ENCODE data around the gene MACF1. TPM values are rescaled to one million over a fixed set of nuclear protein-coding genes. Genes with fewer than 3 reads are reported as not detected.

Gene MACF1
- total RNA-seq, 1 experiment from 2014 or later, result 190 TPM

DNA sequence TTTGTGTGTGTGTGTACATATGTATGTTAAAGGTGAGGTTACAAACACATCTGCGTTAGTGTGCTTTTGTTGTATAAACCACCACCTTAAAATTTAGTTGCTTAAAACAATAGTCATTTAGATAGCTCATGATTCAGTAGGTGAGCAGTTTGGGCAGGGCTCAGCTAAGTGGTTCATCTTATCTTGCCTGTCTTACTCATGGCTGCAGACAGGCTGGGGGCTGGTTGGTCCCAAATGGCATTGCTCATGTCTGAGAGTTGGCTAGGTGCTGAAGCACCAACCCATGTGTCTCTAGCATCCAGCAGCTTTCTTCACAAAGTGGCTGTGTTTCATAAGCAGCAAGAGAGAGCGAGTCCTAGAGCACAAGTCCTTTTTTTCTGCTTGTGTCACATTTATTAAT, 91.4 kb downstream of the MACF1 start:
- no peak overlapping the region for H3K4me2 ChIP-seq (ENCODE audit: insufficient read depth, insufficient read length, low read length)
- no peaks in the 10 kb centered on the region for H3K27me3 Mint-ChIP-seq (ENCODE audit: low read depth)
- H4K20me1 ChIP-seq (ENCODE audit: control insufficient read depth, insufficient read depth, insufficient read length), result no peaks in the 10 kb centered on the region
- H3K4me1 Mint-ChIP-seq, result no peaks in the 10 kb centered on the region
- no peak overlapping the region for H3K4me3 Mint-ChIP-seq
- no peaks in the 10 kb centered on the region for H3K9me3 Mint-ChIP-seq
- no peak overlapping the region for H2AK5ac ChIP-seq (ENCODE audit: insufficient read length, low read length)
- no peak overlapping the region for H3T11ph ChIP-seq (ENCODE audit: low read length)
- H3K27ac ChIP-seq (ENCODE audit: insufficient read length, low read depth, low read length), result no peak overlapping the region
- no peaks in the 10 kb centered on the region for H3K9me3 ChIP-seq (ENCODE audit: control insufficient read depth, low read depth, low read length)
- H3K36me3 Mint-ChIP-seq (ENCODE audit: insufficient read depth in 1 of 3, low read depth in 3 of 3), result peaks cover 48 to 87% (median 86%) of the 10 kb centered on the region in 3 experiments
- H3K4ac ChIP-seq (ENCODE audit: low read depth, low read length), result no peak overlapping the region
- H2AFZ ChIP-seq (ENCODE audit: low read length), result no peak overlapping the region
- H2BK15ac ChIP-seq (ENCODE audit: low read depth, low read length), result no peak overlapping the region
- H2BK20ac ChIP-seq (ENCODE audit: low read depth, low read length, poor library complexity, severe bottlenecking), result no peak overlapping the region
- no peaks in the 10 kb centered on the region for H3K79me1 ChIP-seq (ENCODE audit: insufficient read depth, low read depth, low read length, poor library complexity, severe bottlenecking)
- no peak overlapping the region for H3K27ac Mint-ChIP-seq
- H2BK5ac ChIP-seq (ENCODE audit: insufficient read length, low read length), result no peak overlapping the region
- DNase-seq, result no peak
- no peaks in the 10 kb centered on the region for H3K23me2 ChIP-seq (ENCODE audit: insufficient read length, low read depth, low read length, poor library complexity, severe bottlenecking)
- no peak overlapping the region for H3K18ac ChIP-seq (ENCODE audit: insufficient read length, low read depth, low read length)
- no peak overlapping the region for H4K8ac ChIP-seq (replicated peaks; ENCODE audit: insufficient read length, low read depth, low read length)
- no CpG with 5 or more reads among the region's 2 CpGs for WGBS (ENCODE audit: extremely low coverage, insufficient read length, low lambda C conversion rate)
- H3K4me1 ChIP-seq (ENCODE audit: insufficient read depth, low read length), result no peaks in the 10 kb centered on the region
- no peak overlapping the region for H3K23ac ChIP-seq (ENCODE audit: insufficient read length, low read depth, low read length)
- H2BK12ac ChIP-seq (ENCODE audit: insufficient read length, low read depth, low read length), result no peak overlapping the region
- no peak overlapping the region for H2BK120ac ChIP-seq (ENCODE audit: low read depth, low read length, poor library complexity, severe bottlenecking)
- H3K79me2 ChIP-seq (ENCODE audit: insufficient read depth, low read length), result no peaks in the 10 kb centered on the region
- H3K56ac ChIP-seq (ENCODE audit: insufficient read length, low read depth, low read length), result no peak overlapping the region
- TF ChIP-seq, protein P1, sequence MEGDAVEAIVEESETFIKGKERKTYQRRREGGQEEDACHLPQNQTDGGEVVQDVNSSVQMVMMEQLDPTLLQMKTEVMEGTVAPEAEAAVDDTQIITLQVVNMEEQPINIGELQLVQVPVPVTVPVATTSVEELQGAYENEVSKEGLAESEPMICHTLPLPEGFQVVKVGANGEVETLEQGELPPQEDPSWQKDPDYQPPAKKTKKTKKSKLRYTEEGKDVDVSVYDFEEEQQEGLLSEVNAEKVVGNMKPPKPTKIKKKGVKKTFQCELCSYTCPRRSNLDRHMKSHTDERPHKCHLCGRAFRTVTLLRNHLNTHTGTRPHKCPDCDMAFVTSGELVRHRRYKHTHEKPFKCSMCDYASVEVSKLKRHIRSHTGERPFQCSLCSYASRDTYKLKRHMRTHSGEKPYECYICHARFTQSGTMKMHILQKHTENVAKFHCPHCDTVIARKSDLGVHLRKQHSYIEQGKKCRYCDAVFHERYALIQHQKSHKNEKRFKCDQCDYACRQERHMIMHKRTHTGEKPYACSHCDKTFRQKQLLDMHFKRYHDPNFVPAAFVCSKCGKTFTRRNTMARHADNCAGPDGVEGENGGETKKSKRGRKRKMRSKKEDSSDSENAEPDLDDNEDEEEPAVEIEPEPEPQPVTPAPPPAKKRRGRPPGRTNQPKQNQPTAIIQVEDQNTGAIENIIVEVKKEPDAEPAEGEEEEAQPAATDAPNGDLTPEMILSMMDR (conservative IDR thresholded peaks at IDR 0.05), result no peak
- no peak overlapping the region for H4K91ac ChIP-seq (ENCODE audit: insufficient read length, low read depth, low read length)
- H3K9ac ChIP-seq (ENCODE audit: extremely low read depth, insufficient read length, low read length), result no peak overlapping the region
- no peak overlapping the region for H3K14ac ChIP-seq (ENCODE audit: insufficient read depth, low read length)
- no peaks in the 10 kb centered on the region for H3K27me3 ChIP-seq (ENCODE audit: insufficient read depth, low read length)
- no peak overlapping the region for H4K5ac ChIP-seq (ENCODE audit: insufficient read length, low read depth, low read length)
